T-helper 17 cell (primary cell): Measurements from ENCODE around the gene LDLRAP1. TPM values are rescaled to one million over a fixed set of nuclear protein-coding genes. Genes with fewer than 3 reads are reported as not detected.

Source experiments
- ATAC-seq: fragments of 150-1000 bp; cut with Tn5 transposase; 2 replicates; pipeline ENCODE4 v1.10.0; 2021; ENCODE audit warnings: mild to moderate bottlenecking, moderate library complexity
- DNase-seq, 3 donors: peaks; one replicate each; pipeline versions ENCODE4 v3.0.0 to v3.0.0-alpha.2; 2020 to 2021
- H3K9me3 ChIP-seq: one replicate; pipeline ENCODE4 v1.7.0; 2013; ENCODE audit warnings: low read length, mild to moderate bottlenecking; ENCODE audit not compliant: control insufficient read depth, poor library complexity, severe bottlenecking
- H3K27ac Mint-ChIP-seq: one replicate; pipeline ENCODE4 v1.8.0; 2022; ENCODE audit warnings: mild to moderate bottlenecking, moderate library complexity, mixed read lengths
- H3K27me3 Mint-ChIP-seq: one replicate; pipeline ENCODE4 v1.8.0; 2022; ENCODE audit warnings: mixed read lengths
- H3K36me3 Mint-ChIP-seq: one replicate; pipeline ENCODE4 v1.8.0; 2022; ENCODE audit warnings: low read depth, mixed read lengths
- H3K4me1 Mint-ChIP-seq: one replicate; pipeline ENCODE4 v1.8.0; 2022; ENCODE audit warnings: mild to moderate bottlenecking, mixed read lengths
- H3K4me3 Mint-ChIP-seq: one replicate; pipeline ENCODE4 v1.8.0; 2022; ENCODE audit warnings: mild to moderate bottlenecking, moderate library complexity, mixed read lengths
- total RNA-seq, 4 donors: library from RNA in 2 of 4; stranded (reverse) in 2 of 4; gene quantifications; one replicate each; pipeline ENCODE4 v1.2.3 and lab custom pipeline; 2022 to 2026

Gene LDLRAP1
- total RNA-seq, 2 donors from 2014 or later: 90.3 to 96.6 TPM

DNA sequence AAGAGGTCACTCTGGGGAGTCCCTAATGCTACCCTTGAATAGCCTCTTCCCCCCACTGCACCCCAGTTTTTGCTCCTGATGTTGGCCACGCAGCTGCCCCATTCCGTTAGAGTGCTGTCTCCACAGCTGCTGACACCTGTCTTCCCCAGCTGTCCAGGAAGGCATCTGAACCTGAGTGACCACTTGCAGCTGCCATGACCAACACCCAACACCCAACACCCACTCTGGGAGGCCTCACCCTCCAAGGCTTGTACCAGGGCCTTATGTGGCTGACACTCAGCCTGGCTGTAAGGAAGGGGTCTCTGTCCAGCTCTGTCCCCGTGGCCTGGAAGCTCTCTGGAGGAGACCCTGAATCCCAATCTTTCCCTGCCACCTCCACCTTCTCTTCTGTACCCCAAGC is 26.7 kb upstream of the LDLRAP1 start:
- no peak for ATAC-seq
- no peak for DNase-seq
- no peak overlapping the region for H3K27ac Mint-ChIP-seq
- H3K9me3 ChIP-seq: no peaks in the 10 kb centered on the region
- H3K4me1 Mint-ChIP-seq: peaks cover 11% of the 10 kb centered on the region
- no peaks in the 10 kb centered on the region for H3K36me3 Mint-ChIP-seq
- H3K4me3 Mint-ChIP-seq: no peak overlapping the region
- H3K27me3 Mint-ChIP-seq: no peaks in the 10 kb centered on the region

DNA sequence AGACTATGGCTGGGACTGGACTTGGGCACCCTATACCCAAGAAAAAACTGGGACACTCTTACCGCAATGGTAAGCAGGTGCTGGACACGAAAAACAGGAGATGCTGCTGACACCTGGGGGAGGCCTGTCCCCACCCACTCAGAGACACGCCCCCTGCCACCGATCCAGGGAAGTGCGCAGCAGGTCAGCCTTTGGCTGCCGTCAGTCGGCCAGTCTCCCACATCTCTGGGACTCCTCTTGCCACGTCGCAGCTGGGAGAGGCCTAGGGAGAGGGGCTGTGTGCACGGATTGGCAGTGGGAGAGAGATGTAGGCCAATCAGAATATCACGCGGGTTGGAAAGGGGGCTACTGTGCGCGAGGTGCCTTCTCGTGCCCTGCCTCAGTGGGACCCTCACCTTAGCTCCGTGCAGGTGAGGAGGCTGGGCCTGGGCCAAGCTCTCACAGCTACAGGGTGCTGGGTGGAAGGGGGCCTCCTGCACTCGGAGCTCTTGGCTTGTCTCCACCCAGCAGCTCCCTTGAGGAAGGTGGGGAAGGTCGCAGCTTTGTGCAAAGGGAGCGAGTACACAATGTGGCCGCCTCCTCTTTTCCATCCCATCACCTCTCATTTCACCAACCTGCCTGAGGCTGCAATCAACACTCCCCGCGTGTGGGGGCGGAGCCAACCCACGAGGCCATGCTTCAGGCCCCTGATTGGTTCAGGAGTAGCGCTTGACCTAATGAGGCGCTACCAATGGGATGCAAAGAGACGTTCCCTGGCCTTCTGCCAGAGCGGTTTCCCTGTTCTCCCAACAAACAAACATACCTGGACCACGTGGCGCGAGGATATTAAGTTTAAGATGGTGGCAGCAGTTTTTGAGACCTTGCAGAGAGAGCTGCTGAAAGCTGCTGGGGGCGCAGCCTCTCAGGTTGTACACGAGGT is 25.7 kb upstream of the LDLRAP1 start:
- DNase-seq (no peak), ATAC-seq (no peak)
- no peak overlapping the region for H3K27ac Mint-ChIP-seq
- no peaks in the 10 kb centered on the region for H3K9me3 ChIP-seq
- no peaks in the 10 kb centered on the region for H3K27me3 Mint-ChIP-seq
- H3K36me3 Mint-ChIP-seq: no peaks in the 10 kb centered on the region
- peaks cover 11% of the 10 kb centered on the region for H3K4me1 Mint-ChIP-seq
- no peak overlapping the region for H3K4me3 Mint-ChIP-seq

DNA sequence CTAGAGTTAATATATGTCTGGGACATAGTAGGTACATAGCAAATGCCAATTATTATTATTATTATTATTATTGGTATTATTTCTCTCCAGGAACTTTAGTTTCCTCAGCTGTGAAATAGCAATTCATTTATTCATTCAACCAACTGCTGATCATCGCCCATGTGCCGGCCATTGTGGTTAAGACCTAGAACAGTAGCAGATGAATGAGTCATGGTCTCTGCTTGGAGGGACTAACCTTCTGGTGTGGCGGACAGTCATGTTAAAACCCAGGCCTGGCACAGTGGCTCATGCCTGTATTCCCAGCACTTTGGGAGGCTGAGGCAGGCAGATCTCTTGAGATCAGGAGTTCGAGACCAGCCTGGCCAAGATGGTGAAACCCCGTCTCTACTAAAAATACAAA is 23.8 kb upstream of the LDLRAP1 start:
- Mint-ChIP-seq H3K4me1 (peaks cover 10% of the 10 kb centered on the region), H3K36me3 (no peaks in the 10 kb centered on the region), H3K27me3 (no peaks in the 10 kb centered on the region), H3K27ac (no peak overlapping the region), H3K4me3 (no peak overlapping the region)
- DNase-seq (no peak), ATAC-seq (no peak)
- no peaks in the 10 kb centered on the region for H3K9me3 ChIP-seq

DNA sequence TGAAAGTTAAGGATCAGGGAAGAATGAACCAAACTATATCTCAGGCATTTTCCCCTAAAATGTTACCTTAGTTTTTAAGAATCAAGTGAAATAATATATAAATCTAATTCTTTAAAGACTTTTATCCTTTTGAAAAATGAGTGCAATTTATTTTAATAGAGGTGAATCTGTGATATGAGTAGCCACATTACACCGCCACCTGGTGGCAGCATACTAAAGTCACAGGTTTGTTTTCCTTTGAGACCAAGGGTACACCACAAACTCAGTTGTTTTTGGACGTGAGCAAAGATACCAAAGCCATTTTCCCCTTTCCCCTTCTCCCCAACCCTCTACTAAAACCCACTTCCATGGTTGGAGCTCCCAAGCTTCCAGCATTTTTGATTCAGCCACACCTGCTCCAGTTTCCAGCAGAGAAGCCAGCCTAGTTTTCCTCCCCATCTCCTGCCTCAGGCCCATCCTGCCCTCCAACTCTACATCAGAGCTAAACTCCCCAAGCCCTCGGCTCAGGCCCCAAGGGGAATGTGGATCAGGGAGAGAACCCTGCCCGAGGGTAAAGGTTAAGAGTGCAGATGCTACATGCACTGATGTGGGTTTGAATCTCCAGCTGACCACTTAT is 22.9 kb upstream of the LDLRAP1 start:
- Mint-ChIP-seq H3K27ac (no peak overlapping the region), H3K4me3 (no peak overlapping the region), H3K36me3 (no peaks in the 10 kb centered on the region), H3K27me3 (no peaks in the 10 kb centered on the region), H3K4me1 (peaks cover 7% of the 10 kb centered on the region)
- peak; percentile 72 for ATAC-seq
- DNase-seq: peak; percentile 39 to 58 (median 49)
- H3K9me3 ChIP-seq: no peaks in the 10 kb centered on the region

DNA sequence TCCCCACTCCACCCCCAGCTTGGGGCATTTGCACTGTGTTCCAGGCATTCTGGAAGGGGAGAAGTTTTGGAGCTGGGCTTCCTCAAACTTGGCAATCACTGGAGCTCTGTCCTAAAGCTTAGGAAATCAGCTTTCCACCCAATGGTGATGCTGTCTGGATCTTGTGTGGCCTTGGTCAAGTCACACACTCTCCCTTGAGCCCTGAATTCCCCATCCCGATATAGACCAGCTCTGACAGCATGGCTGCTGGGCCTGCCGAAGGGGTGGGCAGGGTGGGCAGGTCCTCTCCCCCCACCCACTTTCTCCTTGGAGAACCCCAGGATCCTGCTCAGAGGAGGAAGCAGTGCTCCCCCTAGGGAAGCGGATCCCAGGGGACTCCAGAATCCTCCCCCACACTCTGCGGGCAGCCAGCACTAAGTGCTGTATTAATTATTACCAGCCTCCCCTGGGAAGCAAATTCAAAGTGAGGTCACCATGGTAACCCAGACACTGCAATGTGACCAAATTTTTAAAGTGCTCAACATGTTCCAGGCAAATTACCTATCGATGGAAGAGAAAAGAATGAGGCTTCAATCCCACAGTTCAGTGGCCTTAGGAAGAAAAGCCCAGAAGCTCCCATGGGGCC is 21.3 kb upstream of the LDLRAP1 start:
- no peaks in the 10 kb centered on the region for H3K9me3 ChIP-seq
- Mint-ChIP-seq H3K4me3 (no peak overlapping the region), H3K36me3 (no peaks in the 10 kb centered on the region), H3K27me3 (no peaks in the 10 kb centered on the region), H3K4me1 (peaks cover 7% of the 10 kb centered on the region), H3K27ac (no peak overlapping the region)
- no peak for DNase-seq
- ATAC-seq: no peak

DNA sequence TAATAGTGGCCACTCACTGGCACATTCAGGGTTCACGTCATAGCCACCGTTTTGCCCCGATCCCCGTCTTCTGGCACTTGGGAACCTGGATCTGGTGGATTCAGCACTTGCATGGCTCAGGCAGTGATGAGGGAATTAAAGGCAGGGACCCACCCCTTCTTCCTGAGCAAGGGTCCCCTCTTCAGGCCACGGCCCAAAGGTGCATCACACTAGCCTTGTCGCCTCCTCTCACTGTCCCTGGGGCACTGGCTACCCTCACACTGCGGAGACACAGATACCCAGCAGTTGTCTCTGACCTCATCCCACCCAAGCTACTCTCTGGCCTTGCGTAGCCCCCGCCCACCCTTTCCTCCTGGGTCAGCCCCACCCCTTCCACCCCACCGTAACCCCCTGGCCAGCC is 19.9 kb upstream of the LDLRAP1 start:
- H3K36me3 Mint-ChIP-seq: no peaks in the 10 kb centered on the region
- H3K27ac Mint-ChIP-seq: no peak overlapping the region
- peaks cover 7% of the 10 kb centered on the region for H3K4me1 Mint-ChIP-seq
- DNase-seq (no peak), ATAC-seq (no peak)
- H3K27me3 Mint-ChIP-seq: no peaks in the 10 kb centered on the region
- no peaks in the 10 kb centered on the region for H3K9me3 ChIP-seq
- no peak overlapping the region for H3K4me3 Mint-ChIP-seq

DNA sequence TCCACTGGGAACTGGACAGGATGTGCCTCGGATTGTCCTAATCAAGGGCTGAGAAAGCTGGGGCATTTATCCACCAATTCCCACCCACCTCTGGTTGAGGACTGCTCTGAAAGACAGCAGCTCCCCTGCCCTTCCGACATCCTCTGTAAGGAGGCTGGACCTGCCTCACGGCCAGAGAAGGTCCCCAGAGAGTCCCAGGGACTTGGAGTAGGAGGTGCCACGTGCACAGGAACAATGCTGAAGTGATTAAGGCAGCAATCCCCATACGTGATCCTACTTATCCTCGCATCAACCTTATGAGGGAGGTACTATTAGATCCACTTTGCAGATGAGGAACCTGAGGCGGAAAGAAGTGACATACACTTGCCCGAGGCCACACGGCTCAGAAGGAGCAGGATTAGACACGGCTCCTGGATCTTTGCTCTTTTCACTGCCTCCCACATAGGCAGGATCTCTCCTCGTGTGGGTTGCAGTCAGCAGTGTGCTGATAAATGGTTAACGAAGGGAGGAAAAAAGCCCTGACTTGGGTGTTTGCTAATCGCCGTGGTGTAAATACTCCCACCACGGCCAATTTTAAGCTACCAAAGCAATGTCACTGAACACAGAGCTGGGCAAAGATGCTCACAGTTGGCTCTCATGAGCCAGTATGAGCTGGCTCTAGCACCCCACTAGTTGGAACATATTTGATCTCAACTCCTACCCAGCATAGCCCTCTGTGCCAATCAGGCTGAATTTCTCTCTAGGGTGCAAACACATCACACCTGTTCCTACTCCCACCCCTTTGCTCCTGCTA is 18.6 kb upstream of the LDLRAP1 start:
- Mint-ChIP-seq H3K27ac (no peak overlapping the region), H3K27me3 (no peaks in the 10 kb centered on the region), H3K36me3 (no peaks in the 10 kb centered on the region), H3K4me1 (peaks cover 10% of the 10 kb centered on the region), H3K4me3 (no peak overlapping the region)
- ATAC-seq (no peak), DNase-seq (no peak)
- no peaks in the 10 kb centered on the region for H3K9me3 ChIP-seq

DNA sequence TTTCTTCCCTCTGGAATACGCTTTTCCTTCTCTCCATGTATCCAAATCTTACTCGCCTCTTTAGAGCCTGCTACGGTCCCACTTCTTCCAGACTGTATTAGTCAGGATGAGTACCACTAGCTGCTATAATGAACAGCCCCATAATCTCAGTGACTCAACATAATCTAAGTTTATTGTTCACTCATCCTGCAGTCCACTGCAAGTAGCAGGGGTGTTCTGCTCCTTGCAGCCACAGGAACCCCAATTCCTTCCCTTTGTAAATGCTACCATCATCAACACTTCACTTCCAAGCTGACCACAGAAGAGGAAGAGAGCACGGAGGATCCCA is 18.1 kb upstream of the LDLRAP1 start:
- Mint-ChIP-seq H3K4me3 (no peak overlapping the region), H3K4me1 (peaks cover 10% of the 10 kb centered on the region), H3K27ac (no peak overlapping the region), H3K27me3 (no peaks in the 10 kb centered on the region), H3K36me3 (no peaks in the 10 kb centered on the region)
- DNase-seq (no peak), ATAC-seq (no peak)
- H3K9me3 ChIP-seq: no peaks in the 10 kb centered on the region

DNA sequence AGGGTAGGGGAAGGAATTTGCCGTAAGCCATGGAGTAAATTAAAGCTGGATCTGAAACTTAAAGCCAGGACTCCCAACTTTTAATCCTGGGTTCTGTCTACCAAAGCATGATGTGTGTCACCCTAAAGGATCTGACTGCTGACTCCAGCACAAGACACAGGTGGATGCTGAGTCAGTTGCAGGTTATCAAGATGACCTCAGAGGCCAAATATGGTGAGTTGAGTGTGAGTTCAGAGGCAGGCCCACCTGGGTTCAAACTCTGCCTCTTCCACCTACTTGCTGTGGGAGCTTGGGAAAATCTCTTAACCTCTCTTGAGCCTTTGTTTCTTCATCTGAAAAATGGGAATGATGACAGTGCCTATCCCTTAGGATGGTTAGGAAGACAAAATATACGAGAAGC is 16.7 kb upstream of the LDLRAP1 start:
- Mint-ChIP-seq H3K4me3 (no peak overlapping the region), H3K36me3 (no peaks in the 10 kb centered on the region), H3K27me3 (no peaks in the 10 kb centered on the region), H3K27ac (no peak overlapping the region), H3K4me1 (peaks cover 3% of the 10 kb centered on the region)
- DNase-seq: no peak
- no peaks in the 10 kb centered on the region for H3K9me3 ChIP-seq
- ATAC-seq: no peak

DNA sequence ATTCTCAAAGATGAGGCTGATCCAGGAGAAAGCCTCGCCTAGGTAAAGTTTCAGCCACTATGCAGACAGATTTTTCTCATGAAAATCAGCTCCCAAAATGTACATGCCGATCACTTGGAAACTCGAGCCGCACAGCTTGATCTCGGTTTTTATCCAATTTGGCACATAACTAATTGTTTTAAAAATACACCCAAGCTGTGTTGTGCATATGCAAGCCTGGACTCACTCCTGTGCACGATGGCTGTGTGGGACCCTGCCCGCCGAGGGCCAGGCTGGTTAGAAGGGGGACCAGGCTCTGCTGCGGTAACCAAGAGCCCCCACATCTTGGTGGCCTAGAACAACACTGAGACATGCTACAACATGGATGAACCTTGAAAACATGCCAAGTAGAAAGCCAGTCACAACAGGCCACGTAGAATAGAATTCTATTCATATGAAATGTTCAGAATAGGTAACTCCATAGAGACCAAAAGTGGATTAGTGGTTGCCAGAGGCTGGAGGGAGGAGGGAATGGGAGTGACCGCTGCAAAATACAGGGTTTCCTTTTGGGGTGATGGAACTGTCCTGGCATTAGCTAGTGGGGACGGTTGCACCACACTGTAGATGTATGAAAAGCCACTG is 16.1 kb upstream of the LDLRAP1 start:
- H3K36me3 Mint-ChIP-seq: no peaks in the 10 kb centered on the region

DNA sequence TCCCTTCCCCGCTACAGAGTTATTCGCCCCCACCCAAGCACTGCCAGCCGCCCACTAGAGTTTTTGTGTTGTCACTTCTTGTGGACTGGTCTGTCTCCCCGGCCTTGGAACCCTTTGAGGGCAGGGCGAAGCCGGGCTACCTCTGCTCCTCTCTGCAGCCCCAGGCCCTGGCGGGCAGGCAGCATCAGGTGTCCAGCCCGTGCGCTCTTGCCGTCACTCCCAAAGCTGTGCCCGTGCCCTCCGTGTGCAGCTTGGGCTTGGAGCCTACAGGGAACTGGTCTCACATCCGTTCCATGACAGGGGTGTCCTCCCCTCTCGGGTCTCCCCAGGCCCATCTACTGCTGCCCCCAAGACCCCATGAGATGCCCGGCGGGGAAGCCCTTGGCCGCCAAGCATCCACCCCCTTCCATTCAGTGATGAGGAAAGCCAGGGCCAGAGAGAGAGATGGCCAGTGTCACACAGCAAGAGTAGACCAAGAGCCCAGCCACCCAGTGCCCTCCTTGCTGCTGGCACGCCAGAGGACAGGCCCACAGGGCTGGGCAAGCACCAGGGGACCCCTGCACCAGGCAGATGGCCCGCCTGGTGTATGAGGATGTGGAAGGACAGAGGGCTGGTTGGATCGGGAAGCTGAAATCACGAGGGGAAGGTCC is 15.3 kb upstream of the LDLRAP1 start:
- DNase-seq (no peak), ATAC-seq (no peak)
- no peaks in the 10 kb centered on the region for H3K27me3 Mint-ChIP-seq
- peaks cover 3% of the 10 kb centered on the region for H3K4me1 Mint-ChIP-seq
- H3K9me3 ChIP-seq: no peaks in the 10 kb centered on the region
- H3K4me3 Mint-ChIP-seq: no peak overlapping the region
- no peak overlapping the region for H3K27ac Mint-ChIP-seq
- H3K36me3 Mint-ChIP-seq: no peaks in the 10 kb centered on the region

More for the DNA sequence above, 16.1 kb upstream of the LDLRAP1 start:
- H3K4me3 Mint-ChIP-seq: no peak overlapping the region
- DNase-seq (no peak), ATAC-seq (no peak)
- H3K4me1 Mint-ChIP-seq: peaks cover 3% of the 10 kb centered on the region
- no peak overlapping the region for H3K27ac Mint-ChIP-seq
- H3K27me3 Mint-ChIP-seq: no peaks in the 10 kb centered on the region
- no peaks in the 10 kb centered on the region for H3K9me3 ChIP-seq

DNA sequence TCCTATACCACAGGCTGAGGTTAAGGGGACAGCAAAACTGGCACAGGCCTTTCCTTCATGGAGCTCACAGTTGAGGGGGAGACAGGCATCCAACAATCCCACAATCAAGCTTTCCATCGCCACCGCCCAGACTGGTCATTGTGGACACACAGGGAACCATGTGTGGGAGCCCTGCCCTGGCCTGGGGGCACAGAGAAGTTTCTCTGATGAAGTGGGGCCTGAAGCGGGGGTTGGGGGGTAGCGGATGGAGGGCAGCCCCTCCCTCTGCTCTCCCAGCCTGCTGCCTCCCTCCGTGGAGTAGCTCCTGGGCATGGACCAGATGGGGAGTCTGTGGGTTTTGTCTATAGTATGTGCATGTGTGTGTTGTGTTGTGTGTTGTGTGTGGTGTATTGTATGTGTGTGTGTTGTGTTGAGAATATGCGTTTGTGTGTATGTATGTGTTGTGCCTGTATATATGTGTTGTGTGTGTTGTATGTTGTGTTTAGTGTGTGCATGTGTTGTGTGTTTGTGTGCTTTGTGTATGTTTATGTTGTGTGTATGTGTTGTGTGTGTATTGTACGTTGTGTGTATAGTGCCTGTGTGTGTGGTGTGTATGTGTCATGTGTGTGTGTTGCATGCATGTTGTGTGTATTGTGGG is 14.4 kb upstream of the LDLRAP1 start:
- DNase-seq (no peak), ATAC-seq (no peak)
- Mint-ChIP-seq H3K4me1 (peaks cover 3% of the 10 kb centered on the region), H3K27ac (no peak overlapping the region), H3K4me3 (no peak overlapping the region), H3K27me3 (no peaks in the 10 kb centered on the region), H3K36me3 (no peaks in the 10 kb centered on the region)
- H3K9me3 ChIP-seq: no peaks in the 10 kb centered on the region
